ENCODE results near the gene CHST11. TPM values are rescaled to one million over a fixed set of nuclear protein-coding genes. Genes with fewer than 3 reads are reported as not detected.

CHST11 gene
- total and polyA plus RNA-seq, 7 donors: 0.60 to 22.8 (median 10.0) TPM

DNA sequence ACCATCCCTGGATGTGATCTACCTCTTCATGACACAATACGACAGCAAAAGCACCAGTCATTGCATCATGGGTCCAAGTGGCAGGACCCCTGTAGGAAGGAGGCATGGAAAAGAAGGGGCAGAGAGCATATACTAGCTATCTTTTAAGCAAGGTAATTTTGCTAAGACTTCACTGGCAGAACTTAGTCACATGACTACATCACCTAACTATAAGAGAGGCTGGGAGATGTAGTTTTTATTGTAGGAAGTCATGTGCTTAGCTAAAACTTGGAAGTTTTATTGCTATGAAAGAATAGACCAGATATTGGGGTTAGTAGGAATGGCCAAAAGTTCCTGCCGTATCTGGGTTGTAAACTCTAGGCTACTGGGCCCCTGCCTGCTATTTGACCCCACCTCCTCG lies 18.6 kb upstream of the CHST11 start:
- intact Hi-C loops (cut with DNase I): no loop called here
- TF ChIP-seq EP300 (IDR thresholded peaks at IDR 0.05): no peak
- TF ChIP-seq, protein P1, sequence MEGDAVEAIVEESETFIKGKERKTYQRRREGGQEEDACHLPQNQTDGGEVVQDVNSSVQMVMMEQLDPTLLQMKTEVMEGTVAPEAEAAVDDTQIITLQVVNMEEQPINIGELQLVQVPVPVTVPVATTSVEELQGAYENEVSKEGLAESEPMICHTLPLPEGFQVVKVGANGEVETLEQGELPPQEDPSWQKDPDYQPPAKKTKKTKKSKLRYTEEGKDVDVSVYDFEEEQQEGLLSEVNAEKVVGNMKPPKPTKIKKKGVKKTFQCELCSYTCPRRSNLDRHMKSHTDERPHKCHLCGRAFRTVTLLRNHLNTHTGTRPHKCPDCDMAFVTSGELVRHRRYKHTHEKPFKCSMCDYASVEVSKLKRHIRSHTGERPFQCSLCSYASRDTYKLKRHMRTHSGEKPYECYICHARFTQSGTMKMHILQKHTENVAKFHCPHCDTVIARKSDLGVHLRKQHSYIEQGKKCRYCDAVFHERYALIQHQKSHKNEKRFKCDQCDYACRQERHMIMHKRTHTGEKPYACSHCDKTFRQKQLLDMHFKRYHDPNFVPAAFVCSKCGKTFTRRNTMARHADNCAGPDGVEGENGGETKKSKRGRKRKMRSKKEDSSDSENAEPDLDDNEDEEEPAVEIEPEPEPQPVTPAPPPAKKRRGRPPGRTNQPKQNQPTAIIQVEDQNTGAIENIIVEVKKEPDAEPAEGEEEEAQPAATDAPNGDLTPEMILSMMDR (IDR thresholded peaks at IDR 0.05): no peak
- TF ChIP-seq POLR2AphosphoS5 (IDR thresholded peaks at IDR 0.05): no peak
- no peak for TF ChIP-seq POLR2A (IDR thresholded peaks at IDR 0.05)
- no peak for DNase-seq
- Histone ChIP-seq H3K4me3 (no peak overlapping the region), H3K4me1 (no peaks in the 10 kb centered on the region), H3K36me3 (no peaks in the 10 kb centered on the region), H3K27me3 (peaks cover 0 to 2% (median 0%) of the 10 kb centered on the region in 3 donors), H3K9me3 (no peaks in the 10 kb centered on the region), H3K27ac (no peak overlapping the region)
- 63 to 87% methylated on average over 3 of the region's 3 CpGs for WGBS, 2 donors

DNA sequence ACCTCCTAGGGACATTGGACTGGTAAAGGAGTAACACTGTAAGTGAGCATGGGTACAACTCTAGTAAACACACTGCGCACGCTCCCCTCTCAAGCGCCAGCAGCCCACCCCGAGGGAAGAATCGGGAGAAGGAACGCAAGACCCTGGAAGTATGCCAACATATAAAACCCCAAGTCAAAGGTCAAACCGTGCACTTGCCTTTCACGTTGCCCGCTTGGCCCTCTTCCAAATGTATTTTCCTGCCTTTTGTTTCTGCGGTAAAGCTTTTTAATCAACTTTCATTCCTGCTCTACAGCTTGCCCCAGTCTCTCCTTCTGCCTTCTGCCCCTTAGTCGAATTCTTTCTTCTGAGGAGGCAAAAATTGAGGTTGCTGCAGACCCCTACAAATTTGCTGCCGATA lies 17.6 kb upstream of the CHST11 start:
- 70 to 84% methylated on average over 12 of the region's 12 CpGs for WGBS, 2 donors
- Histone ChIP-seq H3K4me3 (no peak overlapping the region), H3K27me3 (peaks cover 0 to 2% (median 0%) of the 10 kb centered on the region in 3 donors), H3K4me1 (no peaks in the 10 kb centered on the region), H3K36me3 (no peaks in the 10 kb centered on the region), H3K9me3 (no peaks in the 10 kb centered on the region), H3K27ac (no peak overlapping the region)
- peak; percentile 45 for DNase-seq
- intact Hi-C loops (cut with DNase I): no loop called here
- TF ChIP-seq POLR2AphosphoS5 (IDR thresholded peaks at IDR 0.05) (no peak), EP300 (IDR thresholded peaks at IDR 0.05) (no peak), POLR2A (IDR thresholded peaks at IDR 0.05) (no peak)
- TF ChIP-seq, protein P1 (IDR thresholded peaks at IDR 0.05): no peak

DNA sequence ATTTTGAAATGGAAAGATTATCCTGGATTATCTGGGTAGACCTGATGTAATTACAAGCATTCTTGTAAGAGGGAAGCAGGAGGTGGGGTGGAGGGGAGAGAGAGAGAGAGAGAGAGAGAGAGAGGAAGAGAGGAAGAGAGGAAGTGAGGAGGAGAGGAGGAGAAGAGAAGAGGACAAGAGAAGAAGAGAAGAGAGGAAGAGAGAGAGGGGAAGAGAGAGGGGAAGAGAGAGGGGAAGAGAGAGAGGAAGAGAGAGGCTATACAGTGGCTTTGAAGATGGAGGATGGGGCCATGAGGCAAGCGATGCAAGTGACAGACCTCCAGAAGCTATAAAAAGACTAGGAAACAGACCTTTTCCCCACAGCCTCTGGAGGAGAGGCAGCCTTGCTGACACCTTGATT lies 13.7 kb upstream of the CHST11 start:
- Histone ChIP-seq H3K36me3 (no peaks in the 10 kb centered on the region), H3K27ac (no peak overlapping the region), H3K9me3 (no peaks in the 10 kb centered on the region), H3K4me3 (no peak overlapping the region), H3K27me3 (no peaks in the 10 kb centered on the region), H3K4me1 (no peaks in the 10 kb centered on the region)
- WGBS, 2 donors: 65 to 71% methylated on average over 1 of the region's 1 CpG
- intact Hi-C loops (cut with DNase I): no loop called here
- DNase-seq: no peak
- no peak for TF ChIP-seq EP300 (IDR thresholded peaks at IDR 0.05)
- no peak for TF ChIP-seq POLR2AphosphoS5 (IDR thresholded peaks at IDR 0.05)
- no peak for TF ChIP-seq POLR2A (IDR thresholded peaks at IDR 0.05)

DNA sequence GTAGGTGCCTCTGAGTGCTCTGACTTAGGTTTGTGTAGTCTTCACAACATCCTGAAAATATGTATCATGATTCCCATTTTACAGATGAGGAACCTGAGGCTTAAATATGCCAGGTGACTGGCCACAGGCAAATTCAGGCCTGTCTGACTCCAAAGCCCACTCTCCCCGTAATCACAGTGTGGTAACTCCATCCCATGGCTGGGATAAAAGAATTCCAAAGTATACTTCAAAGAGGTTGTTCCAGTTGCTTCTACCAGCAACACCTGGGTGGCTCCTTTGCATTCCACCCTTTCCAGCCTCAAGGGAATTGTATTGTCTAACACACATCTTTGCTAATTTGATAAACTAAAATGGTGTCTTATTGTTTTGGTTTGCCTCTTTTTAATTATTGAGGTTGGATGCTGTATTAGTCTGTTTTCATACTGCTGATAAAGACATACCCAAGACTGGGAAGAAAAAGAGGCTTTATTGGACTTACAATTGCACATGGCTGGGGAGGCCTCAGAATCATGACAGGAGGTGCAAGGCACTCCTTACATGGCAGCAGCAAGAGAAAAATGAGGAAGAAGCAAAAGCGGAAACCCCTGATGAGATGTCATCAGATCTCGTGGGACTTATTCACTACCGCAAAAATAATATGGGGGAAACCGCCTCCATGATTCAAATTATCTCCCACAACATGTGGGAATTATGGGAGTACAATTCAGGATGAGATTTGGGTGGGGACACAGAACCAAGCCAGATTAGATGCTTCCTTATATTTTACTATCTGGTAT lies 9.9 kb upstream of the CHST11 start:
- TF ChIP-seq POLR2AphosphoS5 (IDR thresholded peaks at IDR 0.05): no peak
- TF ChIP-seq, protein P1 (IDR thresholded peaks at IDR 0.05): no peak
- TF ChIP-seq POLR2A (IDR thresholded peaks at IDR 0.05): no peak
- TF ChIP-seq EP300 (IDR thresholded peaks at IDR 0.05): no peak
- intact Hi-C loops (cut with DNase I): no loop called here
- Histone ChIP-seq H3K4me3 (no peak overlapping the region), H3K27ac (no peak overlapping the region), H3K9me3 (no peaks in the 10 kb centered on the region), H3K36me3 (no peaks in the 10 kb centered on the region), H3K27me3 (no peaks in the 10 kb centered on the region), H3K4me1 (no peaks in the 10 kb centered on the region)
- DNase-seq: no peak
- WGBS, 2 donors: 89 to 94% methylated on average over 5 of the region's 5 CpGs

DNA sequence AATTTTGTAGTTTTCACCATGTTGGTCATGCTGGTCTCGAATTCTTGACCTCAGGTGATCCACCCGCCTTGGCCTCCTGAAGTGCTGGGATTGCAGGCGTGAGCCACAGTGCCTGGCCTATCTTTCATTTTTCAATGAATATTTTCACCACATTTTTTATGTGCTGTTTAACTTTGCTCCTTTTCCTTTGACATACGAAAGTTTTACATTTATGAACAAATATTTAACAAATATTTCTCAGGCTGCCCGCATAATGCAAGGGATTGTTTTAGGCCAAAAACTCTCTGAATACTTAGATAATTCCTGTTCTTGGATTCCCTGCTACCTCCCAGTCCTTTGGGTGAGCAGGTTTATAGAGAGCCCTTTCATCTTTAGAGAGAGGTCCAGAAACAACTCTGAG lies 8.7 kb upstream of the CHST11 start:
- H3K9me3 ChIP-seq: no peaks in the 10 kb centered on the region
- WGBS, 2 donors: 74% methylated on average over 5 of the region's 5 CpGs
- no peak for DNase-seq

More for the DNA sequence above, 8.7 kb upstream of the CHST11 start:
- TF ChIP-seq, protein P1 (IDR thresholded peaks at IDR 0.05): no peak
- no peak for TF ChIP-seq POLR2A (IDR thresholded peaks at IDR 0.05)
- TF ChIP-seq POLR2AphosphoS5 (IDR thresholded peaks at IDR 0.05): no peak
- TF ChIP-seq EP300 (IDR thresholded peaks at IDR 0.05): no peak
- Histone ChIP-seq H3K27me3 (no peaks in the 10 kb centered on the region), H3K4me3 (no peak overlapping the region), H3K36me3 (no peaks in the 10 kb centered on the region), H3K27ac (no peak overlapping the region), H3K4me1 (no peaks in the 10 kb centered on the region)
- intact Hi-C loops (cut with DNase I): no loop called here

Data from sigmoid colon (tissue), 7 donors.